Measurements from ENCODE around the gene GTF2H2C.

GRCh38 chr5:69519285-69519684, 40.7 kb upstream of the GTF2H2C start:
- TF ChIP-seq CTCF (IDR thresholded peaks at IDR 0.05) (no peak), POLR2A (IDR thresholded peaks at IDR 0.05) (no peak)
